Fibroblast of the aortic adventitia (primary cell): ENCODE data around the gene ATG10. TPM values are rescaled to one million over a fixed set of nuclear protein-coding genes. Genes with fewer than 3 reads are reported as not detected.

ENCODE experiments used
- DNase-seq: peaks from one replicate; pipeline ENCODE4 v3.0.0-alpha.2; 2010; ENCODE audit warnings: low read depth
- H3K4me3 ChIP-seq: 2 replicates; pipeline ENCODE4 v1.5.1; 2011; ENCODE audit warnings: low read depth, mild to moderate bottlenecking, control low read depth, low read length, moderate library complexity
- CTCF ChIP-seq: IDR thresholded peaks from 2 replicates; pipeline ENCODE4 v1.5.1; 2011; ENCODE audit warnings: mild to moderate bottlenecking, low read length, control low read depth, inconsistent platforms; ENCODE audit not compliant: insufficient read depth
- small RNA-seq: library from RNA; depleted of rRNA; stranded (forward); fragments of <200 nt; gene quantifications from one replicate; pipeline ENCODE3, GENCODE V24; 2012
- total RNA-seq: library from RNA; depleted of rRNA; stranded (reverse); fragments of >200 nt; gene quantifications from 2 replicates; pipeline ENCODE4 v1.2.3, GENCODE V29; 2012; ENCODE audit warnings: low replicate concordance

The ATG10 gene
- total RNA-seq, 1 donor = 8.8 TPM

GRCh38 chr5:82297711-82298110 lies 325.9 kb downstream of the ATG10 start:
- DNase-seq = no peak
- TF ChIP-seq CTCF = no peak
- no peak overlapping the region for H3K4me3 ChIP-seq

GRCh38 chr5:82298668-82299067 lies 326.8 kb downstream of the ATG10 start:
- no peak for TF ChIP-seq CTCF
- no peak for DNase-seq
- H3K4me3 ChIP-seq = no peak overlapping the region

GRCh38 chr5:82301190-82301589 lies 329.4 kb downstream of the ATG10 start:
- no peak for DNase-seq
- no peak overlapping the region for H3K4me3 ChIP-seq
- no peak for TF ChIP-seq CTCF

Small RNA genes within 50 kb of the gene (small RNA-seq; reads per million reads assigned to genes)
- gene AC010598.1 = 0.19 reads per million
- not detected for gene RN7SL378P

Other genes with a start within 250 kb of the ATG10 start
- 11.3 and 34.3 TPM in 2 replicates for gene SSBP2, start 220.9 kb upstream of the ATG10 start, total RNA-seq